GM06990 (cell line): ENCODE results near the gene TTLL4.

Source experiments
- DNase-seq: peaks from one replicate; pipeline ENCODE4 v3.0.0-alpha.2; 2011; ENCODE audit not compliant: insufficient read length; ENCODE audit errors: extremely low read depth
- H3K27me3 ChIP-seq: replicated peaks from 2 replicates; pipeline ENCODE4 v1.6.0; 2011; ENCODE audit warnings: low read length; ENCODE audit not compliant: control insufficient read depth, insufficient read depth
- H3K36me3 ChIP-seq: 2 replicates; pipeline ENCODE4 v1.5.1; 2011; ENCODE audit warnings: low read length; ENCODE audit not compliant: control insufficient read depth, insufficient read depth
- H3K4me3 ChIP-seq: replicated peaks from 2 replicates; pipeline ENCODE4 v1.5.1; 2011; ENCODE audit warnings: low read depth, mild to moderate bottlenecking, control low read depth, low read length
- TF ChIP-seq, protein P1 (sequence below): IDR thresholded peaks from 2 replicates; pipeline ENCODE4 v1.5.1; 2011; ENCODE audit warnings: low read length, control low read depth, mild to moderate bottlenecking, inconsistent platforms; ENCODE audit not compliant: insufficient read depth, poor library complexity, severe bottlenecking

TTLL4 gene

DNA sequence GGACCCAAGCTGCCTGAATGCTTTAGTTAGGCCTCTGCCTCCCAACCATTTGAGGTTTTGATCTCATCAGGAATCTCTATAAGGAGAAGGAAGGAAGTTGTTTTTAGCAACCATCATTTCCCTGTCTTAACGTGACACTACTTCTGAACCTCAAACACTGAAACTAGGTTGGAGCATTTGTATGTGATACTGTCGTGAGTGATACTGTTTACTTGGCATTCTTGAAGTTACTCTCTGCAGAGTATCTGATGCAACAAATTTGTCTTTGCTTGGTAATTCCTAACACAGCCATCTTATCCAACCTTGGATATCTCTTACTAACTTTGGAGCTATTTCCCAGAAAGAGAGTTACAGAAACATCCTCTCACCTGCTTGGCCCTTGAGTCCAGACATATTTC lies 22.1 kb downstream of the TTLL4 start:
- DNase-seq: no peak
- Histone ChIP-seq H3K27me3 (no peaks in the 10 kb centered on the region), H3K4me3 (no peak overlapping the region), H3K36me3 (peaks cover 7% of the 10 kb centered on the region)
- TF ChIP-seq, protein P1, sequence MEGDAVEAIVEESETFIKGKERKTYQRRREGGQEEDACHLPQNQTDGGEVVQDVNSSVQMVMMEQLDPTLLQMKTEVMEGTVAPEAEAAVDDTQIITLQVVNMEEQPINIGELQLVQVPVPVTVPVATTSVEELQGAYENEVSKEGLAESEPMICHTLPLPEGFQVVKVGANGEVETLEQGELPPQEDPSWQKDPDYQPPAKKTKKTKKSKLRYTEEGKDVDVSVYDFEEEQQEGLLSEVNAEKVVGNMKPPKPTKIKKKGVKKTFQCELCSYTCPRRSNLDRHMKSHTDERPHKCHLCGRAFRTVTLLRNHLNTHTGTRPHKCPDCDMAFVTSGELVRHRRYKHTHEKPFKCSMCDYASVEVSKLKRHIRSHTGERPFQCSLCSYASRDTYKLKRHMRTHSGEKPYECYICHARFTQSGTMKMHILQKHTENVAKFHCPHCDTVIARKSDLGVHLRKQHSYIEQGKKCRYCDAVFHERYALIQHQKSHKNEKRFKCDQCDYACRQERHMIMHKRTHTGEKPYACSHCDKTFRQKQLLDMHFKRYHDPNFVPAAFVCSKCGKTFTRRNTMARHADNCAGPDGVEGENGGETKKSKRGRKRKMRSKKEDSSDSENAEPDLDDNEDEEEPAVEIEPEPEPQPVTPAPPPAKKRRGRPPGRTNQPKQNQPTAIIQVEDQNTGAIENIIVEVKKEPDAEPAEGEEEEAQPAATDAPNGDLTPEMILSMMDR: no peak

DNA sequence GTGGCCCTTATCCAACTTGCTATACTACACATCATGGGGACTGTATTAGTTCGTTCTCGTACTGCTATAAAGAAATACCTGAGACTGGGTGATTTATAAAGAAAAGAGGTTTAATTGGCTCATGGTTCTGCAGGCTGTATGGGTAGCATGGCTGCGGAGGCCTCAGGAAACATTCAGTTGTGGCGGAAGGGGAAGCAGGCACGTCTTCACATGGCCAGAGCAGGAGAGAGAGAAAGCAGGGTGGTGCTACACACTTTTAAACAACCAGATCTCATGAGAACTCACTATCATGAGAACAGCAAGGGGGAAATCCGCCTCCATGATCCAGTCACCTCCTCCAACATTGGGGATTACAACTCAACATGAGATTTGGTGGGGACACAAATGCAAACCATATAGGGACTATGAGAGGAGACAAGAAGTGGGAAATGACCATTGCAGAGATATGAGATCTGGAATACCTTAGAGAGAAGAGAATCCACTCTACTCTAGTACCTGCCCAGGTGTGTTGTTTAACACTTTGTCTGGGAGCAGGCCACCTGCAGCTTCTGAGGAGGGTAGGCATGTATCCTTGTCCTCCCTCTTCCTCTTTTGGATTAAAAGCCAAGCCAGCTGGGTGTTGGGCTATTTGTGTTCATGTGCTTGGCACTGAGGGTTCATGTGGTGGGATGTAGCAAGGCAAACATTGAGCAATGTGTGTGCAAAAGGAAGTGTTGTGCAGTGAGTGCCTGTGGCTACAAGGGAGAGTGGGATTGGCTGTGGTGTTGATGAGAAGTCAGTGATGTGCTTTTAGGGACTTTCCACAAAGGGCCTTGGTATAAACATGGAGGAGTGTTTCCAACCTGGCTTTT lies 22.8 kb downstream of the TTLL4 start:
- Histone ChIP-seq H3K4me3 (no peak overlapping the region), H3K36me3 (peaks cover 10% of the 10 kb centered on the region), H3K27me3 (no peaks in the 10 kb centered on the region)
- TF ChIP-seq, protein P1: no peak
- no peak for DNase-seq

DNA sequence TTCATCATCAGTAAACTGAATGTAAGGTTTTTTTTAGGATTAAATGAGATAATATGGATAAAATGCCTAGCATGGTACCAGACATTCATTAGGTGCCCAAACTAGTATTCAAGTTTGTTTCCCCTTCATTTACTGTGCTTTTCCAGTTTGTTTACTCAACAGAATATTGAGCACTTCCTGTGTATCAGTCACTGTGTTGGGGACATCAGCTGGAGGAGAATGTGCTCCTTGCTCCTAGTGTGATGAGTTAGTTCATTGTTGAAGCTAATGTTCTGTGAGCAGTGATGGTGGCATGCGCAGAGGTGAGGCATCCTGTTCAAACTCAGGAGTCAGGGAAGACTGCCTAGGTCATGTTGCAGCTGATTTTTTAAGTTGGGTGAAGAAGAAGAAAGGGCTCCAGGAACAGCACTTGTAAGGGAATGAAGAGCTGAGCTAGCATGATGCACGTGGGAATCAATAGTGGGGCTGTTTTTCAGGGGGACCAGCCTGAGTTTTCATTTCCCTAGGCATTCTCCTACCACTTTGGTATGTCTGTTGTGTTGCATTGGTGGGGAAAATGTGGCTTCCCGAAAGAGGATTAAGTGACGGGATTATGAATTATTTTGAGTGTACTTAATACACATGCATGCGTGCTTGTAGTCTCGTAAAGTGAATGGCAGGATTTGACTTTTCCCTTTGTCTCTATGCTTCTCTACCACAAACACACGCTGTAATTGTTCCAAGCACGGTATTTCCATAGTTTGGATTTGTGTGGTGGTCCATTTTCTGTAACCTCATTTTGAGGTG lies 23.7 kb downstream of the TTLL4 start:
- TF ChIP-seq, protein P1: no peak
- H3K4me3 ChIP-seq: no peak overlapping the region
- H3K36me3 ChIP-seq: peaks cover 8% of the 10 kb centered on the region
- H3K27me3 ChIP-seq: no peaks in the 10 kb centered on the region
- DNase-seq: no peak

DNA sequence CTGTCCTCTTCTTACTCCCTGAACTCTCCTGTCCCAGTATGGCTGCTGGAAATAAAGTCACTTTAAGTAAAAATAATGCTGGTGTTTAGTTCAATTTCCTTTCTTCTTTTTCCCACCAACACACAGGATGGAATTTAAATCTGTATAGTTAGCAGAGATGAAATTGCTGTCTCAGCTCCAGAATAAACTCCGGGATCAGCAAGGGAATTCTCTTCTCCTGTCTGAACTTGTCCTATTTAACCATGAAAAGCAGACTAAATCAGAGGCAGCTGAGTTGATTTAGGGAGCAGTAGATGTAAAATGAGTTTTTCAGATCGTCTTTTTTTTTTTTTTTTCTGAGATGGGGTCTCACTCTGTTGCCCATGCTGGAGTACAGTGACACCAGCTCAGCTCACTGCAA lies 25.9 kb downstream of the TTLL4 start:
- no peak for DNase-seq
- H3K27me3 ChIP-seq: no peaks in the 10 kb centered on the region
- TF ChIP-seq, protein P1: no peak
- no peak overlapping the region for H3K4me3 ChIP-seq
- peaks cover 11% of the 10 kb centered on the region for H3K36me3 ChIP-seq

DNA sequence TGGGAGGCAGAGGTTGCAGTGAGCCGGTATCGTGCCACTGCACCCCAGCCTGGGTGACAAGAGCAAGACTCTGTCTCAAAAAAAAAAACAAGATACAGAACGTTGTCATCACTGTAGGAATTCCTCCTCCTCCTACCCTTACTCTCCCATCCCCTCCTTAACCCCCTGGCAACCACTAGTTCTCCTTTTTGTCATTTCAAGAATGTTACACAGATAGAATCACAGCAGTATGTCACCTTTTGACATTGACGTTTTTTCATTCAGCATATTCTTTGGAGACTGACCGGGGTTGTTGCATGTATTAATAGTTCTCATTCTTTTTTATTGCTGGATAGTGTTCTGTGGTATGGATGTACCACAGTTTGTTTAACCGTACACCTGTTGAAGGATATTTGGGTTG lies 32.4 kb downstream of the TTLL4 start:
- TF ChIP-seq, protein P1: no peak
- no peak overlapping the region for H3K4me3 ChIP-seq
- DNase-seq: peak; percentile 22
- H3K27me3 ChIP-seq: no peaks in the 10 kb centered on the region
- peaks cover 15% of the 10 kb centered on the region for H3K36me3 ChIP-seq
